OCI-LY7 (cell line): ENCODE data around the gene ZNF609. TPM values are rescaled to one million over a fixed set of nuclear protein-coding genes. Genes with fewer than 3 reads are reported as not detected.

ENCODE experiments used
- BruUV-seq: library from RNA; stranded (reverse); fragments of 400-500 nt; replicated peaks from 2 replicates; lab custom pipeline; 2021; lab: Mats Ljungman, UMichigan
- CTCF ChIA-PET: fragments of 300-600 bp; sonication (Branson Sonifier 250); formaldehyde crosslinking; loops from one replicate; lab custom pipeline; 2022; ENCODE audit warnings: antibody characterized with exemption; ENCODE audit not compliant: unreplicated experiment; lab: Charles Lee
- POLR2A ChIA-PET: fragments of 300-600 bp; sonication (Branson Sonifier 250); formaldehyde crosslinking; loops from one replicate; lab custom pipeline; 2022; ENCODE audit warnings: antibody characterized with exemption; lab: Charles Lee
- DNase-seq: peaks from one replicate; pipeline ENCODE4 v3.0.0-alpha.2; 2015; ENCODE audit warnings: low spot score
- H2AFZ ChIP-seq: fragments of 200-600 bp; sonication (generic), shearing (Covaris generic); 2 replicates; pipeline ENCODE4 v1.6.1; 2014; ENCODE audit warnings: mild to moderate bottlenecking, antibody characterized with exemption, low read length, moderate library complexity
- H3K27ac ChIP-seq: fragments of 200-600 bp; sonication (generic); 2 replicates; pipeline ENCODE4 v1.5.1; 2014; ENCODE audit warnings: mixed run types, low read depth, mild to moderate bottlenecking, moderate library complexity, low read length, inconsistent platforms; ENCODE audit not compliant: poor library complexity, severe bottlenecking
- H3K36me3 ChIP-seq: fragments of 200-600 bp; sonication (generic); 2 replicates; pipeline ENCODE4 v1.6.1; 2014; ENCODE audit warnings: mild to moderate bottlenecking, antibody characterized with exemption, low read length, moderate library complexity, mixed read lengths; ENCODE audit not compliant: insufficient read depth
- H3K4me1 ChIP-seq: fragments of 200-600 bp; sonication (generic); 2 replicates; pipeline ENCODE4 v1.5.1; 2014; ENCODE audit warnings: mild to moderate bottlenecking, low read length; ENCODE audit not compliant: insufficient read depth, poor library complexity, severe bottlenecking
- H3K4me2 ChIP-seq: fragments of 200-600 bp; sonication (generic); 2 replicates; pipeline ENCODE4 v1.6.1; 2014; ENCODE audit warnings: mild to moderate bottlenecking, low read length
- H3K4me3 ChIP-seq: fragments of 200-600 bp; sonication (generic); 2 replicates; pipeline ENCODE4 v1.5.1; 2014; ENCODE audit warnings: mild to moderate bottlenecking, low read depth, low read length; ENCODE audit not compliant: poor library complexity, severe bottlenecking
- H3K79me2 ChIP-seq: fragments of 200-600 bp; sonication (generic); 2 replicates; pipeline ENCODE4 v1.6.1; 2016; ENCODE audit warnings: low read depth, mild to moderate bottlenecking, low read length, moderate library complexity, mixed read lengths; ENCODE audit not compliant: insufficient read depth
- H3K9me2 ChIP-seq: fragments of 200-600 bp; sonication (generic); 2 replicates; pipeline ENCODE4 v1.6.1; 2016; ENCODE audit warnings: mild to moderate bottlenecking, low read length, mixed read lengths; ENCODE audit not compliant: insufficient read depth
- H3K9me3 ChIP-seq: fragments of 200-600 bp; sonication (generic); 2 replicates; pipeline ENCODE4 v1.6.1; 2014; ENCODE audit warnings: mild to moderate bottlenecking, mixed run types, low read length, mixed read lengths
- H4K20me1 ChIP-seq: fragments of 200-600 bp; sonication (generic); 2 replicates; pipeline ENCODE4 v1.6.1; 2014; ENCODE audit warnings: mild to moderate bottlenecking, antibody characterized with exemption, low read length, moderate library complexity, mixed read lengths; ENCODE audit not compliant: insufficient read depth
- CTCF ChIP-seq: fragments of 200-600 bp; sonication (generic); conservative IDR thresholded peaks from 2 replicates; pipeline ENCODE4 v1.5.1; 2014; ENCODE audit warnings: mild to moderate bottlenecking, antibody characterized with exemption, low read length, moderate library complexity, mixed read lengths
- EZH2phosphoT487 ChIP-seq: fragments of 200-600 bp; sonication (generic); IDR thresholded peaks from 2 replicates; pipeline ENCODE4 v1.6.1; 2018; ENCODE audit warnings: low read depth, borderline replicate concordance, mild to moderate bottlenecking, mixed run types, antibody characterized with exemption, low read length, moderate library complexity, mixed read lengths
- intact Hi-C: fragments of 100-400 bp; cut with micrococcal nuclease; formaldehyde crosslinking; loops from one replicate; pipeline ENCODE4 v1.10.0; 2022; ENCODE audit not compliant: unreplicated experiment
- total RNA-seq, 2 experiments: library from RNA; depleted of rRNA in 1 of 2; stranded (reverse); fragments of >200 nt in 1 of 2; shearing (Covaris generic) in 1 of 2; gene quantifications; 2 replicates each; pipeline ENCODE4 v1.2.3, GENCODE V29; 2014 to 2022

Gene ZNF609
- total RNA-seq, 2 experiments from 2014 or later, result 17.2 to 35.1 TPM

DNA sequence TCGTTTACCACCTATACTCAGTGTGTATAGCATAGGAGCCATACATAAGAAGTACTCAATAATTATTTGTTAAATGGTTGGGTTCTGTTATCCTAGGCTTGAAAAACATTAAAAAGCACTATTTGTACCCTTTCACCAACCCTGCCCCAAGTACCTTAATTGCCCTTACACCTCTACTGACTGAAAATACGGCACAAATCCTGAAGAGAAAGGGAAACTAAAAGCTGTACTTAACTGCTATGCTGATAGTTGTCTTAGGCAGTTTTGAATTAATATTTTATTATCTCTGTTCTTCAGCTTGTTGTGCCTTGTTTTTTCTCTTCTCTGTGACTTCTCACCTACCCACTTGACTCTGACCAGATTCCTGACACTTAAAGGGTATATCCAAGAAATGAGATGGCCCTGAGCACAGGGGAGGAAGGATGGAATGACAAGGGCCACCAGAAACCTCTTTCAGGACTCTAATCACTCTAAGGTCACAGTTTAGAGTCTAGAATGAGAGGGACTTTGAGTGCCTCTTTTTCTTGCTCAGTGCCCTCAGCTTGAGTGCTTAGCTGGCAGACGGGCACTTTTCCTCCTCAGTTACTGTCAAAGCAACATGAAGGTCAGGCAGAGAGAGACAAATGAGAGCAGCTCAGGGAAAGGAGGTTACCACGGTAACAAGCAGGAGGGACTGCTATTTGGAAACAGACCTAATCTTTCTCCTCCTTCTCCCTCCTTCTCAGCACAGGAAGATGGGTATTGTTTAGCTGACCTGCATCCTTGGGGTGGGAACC lies 136.5 kb downstream of the ZNF609 start:
- Histone ChIP-seq H3K4me2 (peak overlapping the region; percentile 6; the same call in 1 of the 2 replicates), H3K9me3 (no peaks in the 10 kb centered on the region), H3K79me2 (peaks cover 14% of the 10 kb centered on the region; the same call in 1 of the 2 replicates), H3K9me2 (no peaks in the 10 kb centered on the region), H3K4me3 (no peak overlapping the region), H3K36me3 (no peaks in the 10 kb centered on the region), H4K20me1 (no peaks in the 10 kb centered on the region), H3K4me1 (peaks cover 11% of the 10 kb centered on the region), H3K27ac (no peak overlapping the region), H2AFZ (no peak overlapping the region)
- intact Hi-C loops, result no loop called here
- no peak for DNase-seq
- TF ChIP-seq EZH2phosphoT487 (no peak), CTCF (no peak)
- ChIA-PET POLR2A (interaction anchor here (0.5 kb wide), 2 partner anchors 20 to 378 kb away, joined by 3 to 6 read pairs; no protein-coding TSS in a partner anchor), CTCF (no interaction called here)
- BruUV-seq, result no TSS peak

DNA sequence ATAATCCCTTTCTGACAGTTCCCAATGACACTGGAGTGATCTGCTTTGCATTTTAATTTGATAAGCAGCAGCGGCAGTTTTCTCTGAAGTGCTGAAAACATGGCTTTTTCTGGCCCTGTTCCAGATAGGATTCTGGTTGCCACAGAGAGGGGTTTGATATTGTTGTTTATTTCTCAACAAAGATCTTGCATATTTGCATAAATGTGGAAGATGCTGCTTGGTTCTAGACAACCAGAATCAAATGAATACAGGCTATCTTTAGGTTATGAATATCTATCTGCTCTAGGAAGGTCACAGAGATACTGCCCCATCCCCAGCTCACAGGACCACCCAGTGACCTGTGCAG lies 137.1 kb downstream of the ZNF609 start:
- POLR2A ChIA-PET, result interaction anchor here (0.5 kb wide), 1 partner anchor 379 kb away, joined by 6 read pairs; no protein-coding TSS in a partner anchor
- H3K9me2 ChIP-seq, result no peaks in the 10 kb centered on the region
- no peak overlapping the region for H3K4me3 ChIP-seq
- H2AFZ ChIP-seq, result no peak overlapping the region
- H3K36me3 ChIP-seq, result no peaks in the 10 kb centered on the region
- no peaks in the 10 kb centered on the region for H4K20me1 ChIP-seq
- H3K79me2 ChIP-seq, result peaks cover 14% of the 10 kb centered on the region; the same call in 1 of the 2 replicates
- intact Hi-C loops, result no loop called here
- no peak overlapping the region for H3K27ac ChIP-seq
- no TSS peak for BruUV-seq
- DNase-seq, result no peak
- no peaks in the 10 kb centered on the region for H3K9me3 ChIP-seq
- H3K4me1 ChIP-seq, result peaks cover 14% of the 10 kb centered on the region
- H3K4me2 ChIP-seq, result no peak overlapping the region
- CTCF ChIA-PET, result no interaction called here
- TF ChIP-seq CTCF (no peak), EZH2phosphoT487 (no peak)

DNA sequence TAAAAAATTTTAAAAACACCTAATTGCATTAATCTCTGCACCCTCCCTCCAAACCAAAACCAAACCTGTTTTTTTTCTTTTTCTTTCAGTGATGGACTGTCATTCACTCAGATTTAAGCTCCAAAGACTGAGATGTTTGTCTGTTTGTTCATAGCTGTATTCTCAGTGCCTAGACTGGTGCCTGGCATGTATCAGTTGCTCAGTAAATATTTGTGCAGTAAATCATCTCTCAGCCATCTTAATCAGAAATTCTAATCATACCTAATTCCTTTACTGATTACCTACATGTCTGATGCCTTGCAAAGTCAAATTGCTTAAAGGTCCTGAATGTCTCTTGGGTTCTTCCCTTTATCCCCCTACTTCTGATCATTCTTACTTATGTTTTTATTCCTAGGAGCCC lies 138.8 kb downstream of the ZNF609 start:
- ChIA-PET POLR2A (interaction anchor here (0.7 kb wide), 1 partner anchor 23 kb away, joined by 5 read pairs; no protein-coding TSS in a partner anchor), CTCF (no interaction called here)
- H3K4me1 ChIP-seq, result peaks cover 14% of the 10 kb centered on the region
- BruUV-seq, result no TSS peak
- H3K27ac ChIP-seq, result no peak overlapping the region
- no peaks in the 10 kb centered on the region for H3K9me2 ChIP-seq
- no peaks in the 10 kb centered on the region for H3K36me3 ChIP-seq
- H3K79me2 ChIP-seq, result peaks cover 14% of the 10 kb centered on the region; the same call in 1 of the 2 replicates
- no peaks in the 10 kb centered on the region for H3K9me3 ChIP-seq
- intact Hi-C loops, result no loop called here
- no peaks in the 10 kb centered on the region for H4K20me1 ChIP-seq
- no peak overlapping the region for H3K4me2 ChIP-seq
- H2AFZ ChIP-seq, result no peak overlapping the region
- no peak for TF ChIP-seq CTCF
- TF ChIP-seq EZH2phosphoT487, result no peak
- no peak for DNase-seq
- H3K4me3 ChIP-seq, result no peak overlapping the region
